Heart left ventricle (tissue), 16 donors: ENCODE data around the gene MTNR1B. TPM values are rescaled to one million over a fixed set of nuclear protein-coding genes. Genes with fewer than 3 reads are reported as not detected.

ENCODE experiments used
- ATAC-seq, 4 donors: fragments of 200-7000 bp; cut with Tn5 transposase; one replicate each; pipeline ENCODE4 v1.9.1; 2020 to 2022; ENCODE audit warnings: moderate library complexity in 4 of 4, mild to moderate bottlenecking in 3 of 4, moderate number of reproducible peaks in 1 of 4
- DNase-seq, 5 donors: peaks; one replicate each; pipeline ENCODE4 v3.0.0-alpha.2; 2020
- H3K27ac ChIP-seq, 12 donors: fragments of 200-600 bp; sonication (generic) in 4 of 12; one replicate each; pipeline versions ENCODE4 v1.5.0 to v1.8.0; 2016 to 2022; ENCODE audit warnings: mild to moderate bottlenecking in 2 of 12
- H3K27me3 ChIP-seq, 9 donors: fragments of 200-600 bp; sonication (generic) in 2 of 9; one replicate each; pipeline versions ENCODE4 v1.5.1 to v1.8.0; 2016 to 2022; ENCODE audit warnings: mild to moderate bottlenecking in 3 of 9
- H3K36me3 ChIP-seq, 9 donors: fragments of 200-600 bp; sonication (generic) in 2 of 9; one replicate each; pipeline versions ENCODE4 v1.5.0 to v1.8.0; 2018 to 2022; ENCODE audit warnings: mild to moderate bottlenecking in 2 of 9
- H3K4me1 ChIP-seq, 12 donors: fragments of 200-600 bp; sonication (generic) in 4 of 12; one replicate each; pipeline versions ENCODE4 v1.5.0 to v1.8.0; 2016 to 2022; ENCODE audit warnings: mild to moderate bottlenecking in 3 of 12
- H3K4me3 ChIP-seq, 12 donors: fragments of 200-600 bp; sonication (generic) in 4 of 12; one replicate each; pipeline versions ENCODE4 v1.5.0 to v1.8.0; 2017 to 2022; ENCODE audit warnings: mild to moderate bottlenecking in 9 of 12, moderate library complexity in 4 of 12
- H3K9me3 ChIP-seq, 12 donors: fragments of 200-600 bp; sonication (generic) in 4 of 12; one replicate each; pipeline versions ENCODE4 v1.5.0 to v1.8.0; 2016 to 2022; ENCODE audit warnings: mild to moderate bottlenecking in 1 of 12
- POLR2A ChIP-seq, 2 donors: fragments of 450-650 bp; IDR thresholded peaks; one replicate each; pipeline ENCODE4 v1.6.1; 2017; ENCODE audit warnings: antibody characterized with exemption in 2 of 2, mild to moderate bottlenecking in 2 of 2, moderate library complexity in 2 of 2
- WGBS, 4 donors: extraction: QIAGEN DNeasy Blood & Tissue Kit in 2 of 4; methylation state at CpG; one replicate each; pipeline versions ENCODE4 v1.1.5 to v1.1.7; 2013 to 2018; 5-methylcytosine and 5-hydroxymethylcytosine counted together
- intact Hi-C, 10 donors: fragments of 100-400 bp; cut with DNase I; formaldehyde crosslinking; loops; one replicate each; pipeline versions ENCODE4 v1.11.1 to v1.14.2; 2022
- polyA plus RNA-seq, 2 donors: library from polyadenylated mRNA; stranded (reverse); fragments of 200-250 nt; gene quantifications; one replicate each; pipeline ENCODE4 v1.2.3, GENCODE V29; 2013
- total RNA-seq, 9 donors: library from RNA; depleted of rRNA in 2 of 9; stranded (reverse); fragments of >200 nt in 2 of 9; fragmentation: NEBNext Ultra II Directional in 3 of 9; extraction: Animal tissue kit (Norgen Biotek cat#: 25700) in 3 of 9; gene quantifications; one replicate each; pipeline versions ENCODE4 v1.1.0 to v1.2.4, GENCODE V29; 2016 to 2023
- TF ChIP-seq, protein P1 (sequence below), 12 donors: fragments of 200-600 bp; sonication (generic) in 4 of 12; IDR thresholded peaks; one replicate each; pipeline versions ENCODE4 v1.5.0 to v1.8.0; 2018 to 2022; ENCODE audit warnings: antibody characterized with exemption in 12 of 12, mild to moderate bottlenecking in 5 of 12
- donor health status: ischemic (EF 13 %, LVEDD 7.1; RV severe dilation, severe dysfunction).
- donor health status: healthy with polysubstance abuse.
- donor health status: DM: no; HTN: yes; CAD: no.
- donor health status: DM: no; HTN: no; CAD: no.
- donor health status: ischemic (EF 25% LVEDD 6.9; RV normal size, moderate dysfunction).
- donor health status: ischemic (EF 25% LVEDD 5.7; RV mildly dilated, moderate dysfunction).
- donor health status: healthy.
- donor health status: DM: yes; HTN: yes; CAD: no.
- donor health status: ischemic (EF 35%, LVEDD 5.7; RV mildly dilated, moderate dysfunction).
- donor health status: nonischemic (EF 11% LVEDD 7.7; RV severe dilation, severe dysfunction).
- donor health status: DM: yes; HTN: yes; CAD: no.
- donor health status: PGD.
- donor health status: ischemic (EF 29% LVEDD 5.4; RV normal size, mild dysfunction).
- donor health status: nonischemic (EF 23%, LVEDD 6.1; RV moderate dilation, normal function).

MTNR1B gene
- total and polyA plus RNA-seq, 11 donors: not detected

DNA sequence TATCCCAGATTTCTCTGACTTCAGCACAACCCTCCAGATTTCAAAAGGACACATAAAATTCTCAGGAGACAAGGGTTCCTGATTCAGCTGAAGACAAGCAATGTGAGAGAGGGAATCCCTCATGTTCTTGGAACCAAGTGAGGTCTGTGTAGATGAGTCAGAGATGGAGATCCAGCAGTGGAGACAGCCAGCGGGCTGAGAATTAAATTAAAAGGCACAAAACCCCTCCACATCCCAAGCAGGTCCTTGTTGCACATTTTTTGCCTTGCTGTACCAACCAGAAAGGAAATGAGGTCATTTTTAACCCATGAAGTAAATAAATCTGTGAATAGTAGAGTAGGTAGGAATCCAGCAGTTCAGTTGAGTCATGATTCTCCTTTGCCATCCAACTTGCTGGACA lies 9.7 kb downstream of the MTNR1B start:
- Histone ChIP-seq H3K4me3 (no peak overlapping the region), H3K4me1 (no peaks in the 10 kb centered on the region), H3K27ac (no peak overlapping the region), H3K36me3 (no peaks in the 10 kb centered on the region), H3K27me3 (peaks cover 0 to 4% (median 0%) of the 10 kb centered on the region in 9 donors), H3K9me3 (no peaks in the 10 kb centered on the region)
- no peak for TF ChIP-seq POLR2A (IDR thresholded peaks at IDR 0.05)
- TF ChIP-seq, protein P1, sequence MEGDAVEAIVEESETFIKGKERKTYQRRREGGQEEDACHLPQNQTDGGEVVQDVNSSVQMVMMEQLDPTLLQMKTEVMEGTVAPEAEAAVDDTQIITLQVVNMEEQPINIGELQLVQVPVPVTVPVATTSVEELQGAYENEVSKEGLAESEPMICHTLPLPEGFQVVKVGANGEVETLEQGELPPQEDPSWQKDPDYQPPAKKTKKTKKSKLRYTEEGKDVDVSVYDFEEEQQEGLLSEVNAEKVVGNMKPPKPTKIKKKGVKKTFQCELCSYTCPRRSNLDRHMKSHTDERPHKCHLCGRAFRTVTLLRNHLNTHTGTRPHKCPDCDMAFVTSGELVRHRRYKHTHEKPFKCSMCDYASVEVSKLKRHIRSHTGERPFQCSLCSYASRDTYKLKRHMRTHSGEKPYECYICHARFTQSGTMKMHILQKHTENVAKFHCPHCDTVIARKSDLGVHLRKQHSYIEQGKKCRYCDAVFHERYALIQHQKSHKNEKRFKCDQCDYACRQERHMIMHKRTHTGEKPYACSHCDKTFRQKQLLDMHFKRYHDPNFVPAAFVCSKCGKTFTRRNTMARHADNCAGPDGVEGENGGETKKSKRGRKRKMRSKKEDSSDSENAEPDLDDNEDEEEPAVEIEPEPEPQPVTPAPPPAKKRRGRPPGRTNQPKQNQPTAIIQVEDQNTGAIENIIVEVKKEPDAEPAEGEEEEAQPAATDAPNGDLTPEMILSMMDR (IDR thresholded peaks at IDR 0.05): no peak
- DNase-seq (no peak), ATAC-seq (no peak)
- intact Hi-C loops: no loop called here
- 70 to 90% (median 85%) methylated on average over 1 of the region's 1 CpG for WGBS, 4 donors

DNA sequence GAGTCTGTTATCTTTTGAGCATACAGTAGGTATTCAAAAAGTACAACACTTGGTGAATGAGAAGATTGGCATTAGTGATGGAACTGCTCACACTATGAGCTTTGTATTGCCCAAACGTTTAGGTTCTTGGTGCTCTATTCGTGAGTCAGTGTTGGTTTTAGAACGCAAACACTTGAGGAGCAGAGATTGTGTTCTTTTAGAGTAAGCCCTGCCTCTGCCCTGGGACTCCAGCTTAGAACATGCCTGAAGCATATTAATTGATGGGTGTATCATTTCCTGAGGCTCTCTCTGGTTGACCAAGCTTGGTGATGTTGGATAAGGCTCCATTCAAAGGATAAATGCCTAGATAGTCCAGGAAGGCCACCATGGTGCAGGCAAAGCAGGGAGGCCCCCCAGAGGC lies 10.9 kb downstream of the MTNR1B start:
- whole genome bisulfite sequencing, 4 donors: 68 to 85% (median 76%) methylated on average over 3 of the region's 3 CpGs

DNA sequence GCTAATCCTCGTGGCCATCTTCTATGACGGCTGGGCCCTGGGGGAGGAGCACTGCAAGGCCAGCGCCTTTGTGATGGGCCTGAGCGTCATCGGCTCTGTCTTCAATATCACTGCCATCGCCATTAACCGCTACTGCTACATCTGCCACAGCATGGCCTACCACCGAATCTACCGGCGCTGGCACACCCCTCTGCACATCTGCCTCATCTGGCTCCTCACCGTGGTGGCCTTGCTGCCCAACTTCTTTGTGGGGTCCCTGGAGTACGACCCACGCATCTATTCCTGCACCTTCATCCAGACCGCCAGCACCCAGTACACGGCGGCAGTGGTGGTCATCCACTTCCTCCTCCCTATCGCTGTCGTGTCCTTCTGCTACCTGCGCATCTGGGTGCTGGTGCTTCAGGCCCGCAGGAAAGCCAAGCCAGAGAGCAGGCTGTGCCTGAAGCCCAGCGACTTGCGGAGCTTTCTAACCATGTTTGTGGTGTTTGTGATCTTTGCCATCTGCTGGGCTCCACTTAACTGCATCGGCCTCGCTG lies 12.1 kb downstream of the MTNR1B start:
- Histone ChIP-seq H3K4me1 (no peaks in the 10 kb centered on the region), H3K36me3 (no peaks in the 10 kb centered on the region), H3K27me3 (no peaks in the 10 kb centered on the region), H3K9me3 (no peaks in the 10 kb centered on the region), H3K27ac (no peak overlapping the region), H3K4me3 (no peak overlapping the region)
- ATAC-seq: no peak
- intact Hi-C loops: no loop called here
- no peak for DNase-seq
- 94 to 95% (median 94%) methylated on average over 24 of the region's 24 CpGs for WGBS, 4 donors
- TF ChIP-seq, protein P1 (IDR thresholded peaks at IDR 0.05): no peak

More for the DNA sequence above, 10.9 kb downstream of the MTNR1B start:
- no peak overlapping the region for H3K4me3 ChIP-seq
- intact Hi-C loops: no loop called here
- DNase-seq: no peak
- ATAC-seq: no peak
- H3K27me3 ChIP-seq: peaks cover 0 to 3% (median 0%) of the 10 kb centered on the region in 9 donors
- no peaks in the 10 kb centered on the region for H3K36me3 ChIP-seq
- TF ChIP-seq, protein P1 (IDR thresholded peaks at IDR 0.05): no peak
- no peak for TF ChIP-seq POLR2A (IDR thresholded peaks at IDR 0.05)
- no peaks in the 10 kb centered on the region for H3K4me1 ChIP-seq
- no peak overlapping the region for H3K27ac ChIP-seq
- no peaks in the 10 kb centered on the region for H3K9me3 ChIP-seq

DNA sequence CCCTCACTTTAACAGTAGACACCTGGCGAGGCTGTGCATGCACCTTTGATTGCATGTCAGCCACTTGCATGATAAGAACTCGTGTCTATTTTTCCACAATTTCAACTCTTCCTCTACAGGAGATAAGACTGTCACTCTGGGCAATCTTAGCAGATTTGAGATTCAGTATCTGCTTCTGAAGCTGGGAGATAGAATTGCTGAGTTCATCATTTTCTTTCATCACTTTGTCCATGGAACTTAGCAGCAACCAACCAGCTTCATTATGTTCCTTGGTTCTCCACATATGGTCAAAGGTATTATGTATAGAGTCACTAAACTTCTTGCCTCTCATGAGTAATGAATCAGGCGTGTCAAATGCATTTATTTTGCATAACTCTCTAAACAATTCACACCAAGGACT lies 17.1 kb downstream of the MTNR1B start:
- DNase-seq (no peak), ATAC-seq (no peak)
- intact Hi-C loops: no loop called here
- Histone ChIP-seq H3K4me3 (no peak overlapping the region), H3K9me3 (peaks cover 0 to 22% (median 0%) of the 10 kb centered on the region in 12 donors), H3K4me1 (no peaks in the 10 kb centered on the region), H3K27ac (no peak overlapping the region), H3K36me3 (no peaks in the 10 kb centered on the region), H3K27me3 (no peaks in the 10 kb centered on the region)
- 46 to 59% (median 50%) methylated on average over 3 of the region's 3 CpGs for WGBS, 4 donors
- TF ChIP-seq POLR2A (IDR thresholded peaks at IDR 0.05): no peak
- TF ChIP-seq, protein P1 (IDR thresholded peaks at IDR 0.05): no peak
